ENCODE results near the gene KLRC2.

GRCh38 chr12:10406725-10407124 is 29.1 kb downstream of the KLRC2 start:
- no peak for TF ChIP-seq CTCF (IDR thresholded peaks at IDR 0.05; ENCODE audit: insufficient read depth, low read depth, low read length)
- TF ChIP-seq EZH2 (IDR thresholded peaks at IDR 0.05; ENCODE audit: insufficient read depth, low read length): no peak

Data from astrocyte (in vitro differentiated cells and primary cell).